Measurements from ENCODE around the gene C4orf50. TPM values are rescaled to one million over a fixed set of nuclear protein-coding genes. Genes with fewer than 3 reads are reported as not detected.

C4orf50 gene
- total and polyA plus RNA-seq, 2 of the 8 experiments (the other 6 are each of a cell fraction or from before 2014, with no cell fraction given) = 0.08 to 0.22 TPM

- H3K4me1 ChIP-seq (replicated peaks in 1 of 4; ENCODE audit: control insufficient read depth in 3 of 4, insufficient read depth in 4 of 4, low read length in 3 of 4) = no peaks in the 10 kb centered on the region; a peak in 1 of 7 replicates
- no peak overlapping the region for H3K56ac ChIP-seq (replicated peaks; ENCODE audit: insufficient read length, low read depth, low read length)
- no peak overlapping the region for H2AK5ac ChIP-seq (ENCODE audit: low read depth, low read length)
- no peak overlapping the region for H3K14ac ChIP-seq (ENCODE audit: insufficient read length)
- H4K20me1 ChIP-seq (replicated peaks in 1 of 2; ENCODE audit: control insufficient read depth in 1 of 2, insufficient read depth in 2 of 2, low read length in 2 of 2) = peaks cover 0 to 4% of the 10 kb centered on the region in 2 experiments
- H3K79me2 ChIP-seq (ENCODE audit: control insufficient read depth in 1 of 2, insufficient read depth in 2 of 2, low read length in 2 of 2) = no peaks in the 10 kb centered on the region
- WGBS, 2 experiments (ENCODE audit: extremely low coverage in 1 of 2, insufficient coverage in 1 of 2, insufficient read length in 1 of 2, insufficient replicate concordance in 2 of 2, low coverage in 1 of 2, low lambda C conversion rate in 2 of 2, missing lambda C conversion rate in 1 of 2) = 97% methylated on average over 9 of the region's 13 CpGs; no CpG with 5 or more reads in 1 of the 2 experiments
- FAIRE-seq = no peak
- H4K5ac ChIP-seq (ENCODE audit: insufficient read length, low read depth, low read length) = no peak overlapping the region
- H3K27ac ChIP-seq (ENCODE audit: low read depth, low read length) = no peak overlapping the region
- POLR2A ChIA-PET (ENCODE audit: partially characterized antibody) = no interaction called here
- no peaks in the 10 kb centered on the region for H3K36me3 ChIP-seq (ENCODE audit: control insufficient read depth in 2 of 4, insufficient read depth in 4 of 4, low read length in 3 of 4)
- no peak overlapping the region for H2BK5ac ChIP-seq (ENCODE audit: low read depth, low read length)
- no peak overlapping the region for H3K23ac ChIP-seq (ENCODE audit: insufficient read length)
- no peak overlapping the region for H4K8ac ChIP-seq (ENCODE audit: extremely low read depth, insufficient read depth, low read length)
- no peak overlapping the region for H2BK12ac ChIP-seq (ENCODE audit: low read depth, low read length)
- no peaks in the 10 kb centered on the region for H3K79me1 ChIP-seq (ENCODE audit: low read depth, low read length)
- H3K9me3 ChIP-seq (ENCODE audit: insufficient read depth in 2 of 2, low read depth in 1 of 2, low read length in 1 of 2) = no peaks in the 10 kb centered on the region
- H3K23me2 ChIP-seq (ENCODE audit: low read depth, low read length) = peaks cover 2% of the 10 kb centered on the region; the same call in 1 of the 2 replicates
- no peaks in the 10 kb centered on the region; a peak in 1 of 7 replicates for H3K27me3 ChIP-seq (replicated peaks in 1 of 4; ENCODE audit: control insufficient read depth in 3 of 4, extremely low read depth in 1 of 4, insufficient read depth in 3 of 4, low read length in 3 of 4)
- H3K9ac ChIP-seq (replicated peaks in 1 of 4; ENCODE audit: extremely low read depth in 1 of 4, low read depth in 3 of 4, low read length in 3 of 4) = no peak overlapping the region
- no peak overlapping the region for H2BK15ac ChIP-seq (ENCODE audit: low read length)
- H3K4me2 ChIP-seq (ENCODE audit: insufficient read depth in 1 of 2, low read depth in 2 of 2, low read length in 2 of 2) = no peak overlapping the region
- no peak overlapping the region for H2BK120ac ChIP-seq (replicated peaks; ENCODE audit: low read depth, low read length)
- H2AFZ ChIP-seq (ENCODE audit: low read length) = no peak overlapping the region
- no peak for DNase-seq (ENCODE audit: low read depth in 1 of 2, low spot score in 2 of 2)
- no peak overlapping the region for H2BK20ac ChIP-seq (ENCODE audit: low read length)
- no peak overlapping the region for H3K4me3 ChIP-seq (ENCODE audit: extremely low read depth in 1 of 4, insufficient read depth in 2 of 4, low read depth in 3 of 4, low read length in 4 of 4)
- CTCF ChIA-PET (ENCODE audit: partially characterized antibody) = interaction anchor here (0.6 to 2.0 kb wide), 8 partner anchors 12 to 44 kb away, joined by 3 to 5 read pairs (median 3); partner anchors contain the start of gene C4orf50
- H3K4ac ChIP-seq (replicated peaks; ENCODE audit: insufficient read length, low read depth, low read length) = no peak overlapping the region
- H4K91ac ChIP-seq (replicated peaks; ENCODE audit: insufficient read length, low read length) = no peak overlapping the region
- no peak overlapping the region for H3K18ac ChIP-seq (ENCODE audit: extremely low read depth, low read length)
- TF ChIP-seq CEBPB (IDR thresholded peaks at IDR 0.05; ENCODE audit: low read depth, low read length) (no peak), POLR2AphosphoS5 (IDR thresholded peaks at IDR 0.05; ENCODE audit: low read depth, low read length) (no peak), RXRA (IDR thresholded peaks at IDR 0.05; ENCODE audit: insufficient read depth, low read depth, low read length) (no peak), YY1 (IDR thresholded peaks at IDR 0.05; ENCODE audit: low read depth, low read length) (no peak), SIRT6 (IDR thresholded peaks at IDR 0.05; ENCODE audit: low read length) (no peak), TAF7 (optimal IDR thresholded peaks at IDR 0.05; ENCODE audit: borderline replicate concordance, low read depth, low read length) (no peak), BRCA1 (IDR thresholded peaks at IDR 0.05; ENCODE audit: low read depth, low read length) (no peak), FOSL1 (IDR thresholded peaks at IDR 0.05; ENCODE audit: insufficient read depth, low read depth, low read length) (no peak), CTBP2 (IDR thresholded peaks at IDR 0.05; ENCODE audit: borderline replicate concordance, insufficient read depth, insufficient read length, low read length) (no peak), SAP30 (IDR thresholded peaks at IDR 0.05; ENCODE audit: insufficient read depth, insufficient replicate concordance, low read length) (no peak), SIN3A (conservative IDR thresholded peaks at IDR 0.05 in 1 of 2, IDR thresholded peaks at IDR 0.05 in 1 of 2; ENCODE audit: low read depth in 1 of 2, low read length in 2 of 2) (no peak), EZH2 (IDR thresholded peaks at IDR 0.05; ENCODE audit: low read depth, low read length, severe bottlenecking) (no peak), JUN (IDR thresholded peaks at IDR 0.05; ENCODE audit: low read depth, low read length) (no peak)
- TF ChIP-seq, protein P1, sequence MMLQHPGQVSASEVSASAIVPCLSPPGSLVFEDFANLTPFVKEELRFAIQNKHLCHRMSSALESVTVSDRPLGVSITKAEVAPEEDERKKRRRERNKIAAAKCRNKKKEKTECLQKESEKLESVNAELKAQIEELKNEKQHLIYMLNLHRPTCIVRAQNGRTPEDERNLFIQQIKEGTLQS (IDR thresholded peaks at IDR 0.05; ENCODE audit: insufficient read depth, low read depth, low read length) = no peak
These were observed 25.0 kb upstream of the C4orf50 start for GRCh38 chr4:6043188-6043587.

Data from H1 (cell line).